A549 (cell line): Measurements from ENCODE around the gene PZP. TPM values are rescaled to one million over a fixed set of nuclear protein-coding genes. Genes with fewer than 3 reads are reported as not detected.

Experiments
- ATAC-seq, 2 experiments: fragments of 200-7000 bp in 1 of 2; fragments of >200 bp in 1 of 2; cut with Nextera tagmentation in 1 of 2; cut with Tn5 transposase in 1 of 2; 3 replicates each; pipeline versions ENCODE4 v1.8.0 to v1.9.1; 2018 to 2020; ENCODE audit warnings: mild to moderate bottlenecking in 1 of 2, moderate library complexity in 1 of 2
- CTCF ChIA-PET: fragments of 300-600 bp; sonication (Branson Sonifier 250); formaldehyde crosslinking; extraction: SDS; loops from one replicate; lab custom pipeline; 2021; ENCODE audit warnings: antibody characterized with exemption, inconsistent platforms; lab: Yijun Ruan, JAX
- POLR2A ChIA-PET: fragments of 350-600 bp; formaldehyde crosslinking; extraction: SDS; loops from one replicate; lab custom pipeline; 2021; ENCODE audit warnings: antibody characterized with exemption, inconsistent platforms; lab: Yijun Ruan, JAX
- DNase-seq, 2 experiments: peaks; one replicate each; pipeline versions ENCODE4 v3.0.0 to v3.0.0-alpha.2; 2011 to 2016; ENCODE audit warnings: low read depth in 1 of 2, low spot score in 1 of 2
- FAIRE-seq: peaks from 2 replicates; lab custom pipeline; 2011; peaks lifted over from hg19 to GRCh38; lab: Jason Lieb, UNC
- H3K27ac ChIP-seq, 2 experiments: fragments of >200 bp; sonication (Bioruptor Twin); formaldehyde crosslinking; 3 replicates each; pipeline ENCODE4 v1.5.1; 2016 to 2017
- H3K4me1 ChIP-seq: fragments of >200 bp; sonication (Bioruptor Twin); formaldehyde crosslinking; 3 replicates; pipeline ENCODE4 v1.6.1; 2016
- H3K4me2 ChIP-seq: fragments of >200 bp; sonication (Bioruptor Twin); formaldehyde crosslinking; 3 replicates; pipeline ENCODE4 v1.6.1; 2016
- H3K4me3 ChIP-seq: fragments of >200 bp; sonication (Bioruptor Twin); formaldehyde crosslinking; 3 replicates; pipeline ENCODE4 v1.5.1; 2016
- H3K9me3 ChIP-seq: fragments of >200 bp; sonication (Bioruptor Twin); formaldehyde crosslinking; 3 replicates; pipeline ENCODE4 v1.6.1; 2016
- CEBPB ChIP-seq, 2 experiments: fragments of >200 bp in 1 of 2; sonication (Bioruptor Twin) in 1 of 2; formaldehyde crosslinking in 1 of 2; IDR thresholded peaks; 2 replicates each; pipeline ENCODE4 v1.6.1; 2012 to 2016
- FOXS1 ChIP-seq: fragments of 250-450 bp; sonication (Bioruptor Pico); IDR thresholded peaks from 2 replicates; pipeline ENCODE4 v1.5.0; 2020; ENCODE audit warnings: mild to moderate bottlenecking, moderate library complexity
- HDAC2 ChIP-seq: fragments of 200-600 bp; sonication (generic); IDR thresholded peaks from 2 replicates; pipeline ENCODE4 v1.6.1; 2016
- JUNB ChIP-seq: fragments of >200 bp; sonication (Bioruptor Twin); formaldehyde crosslinking; IDR thresholded peaks from 2 replicates; pipeline ENCODE4 v1.6.1; 2016
- MAFK ChIP-seq: fragments of 450-650 bp; IDR thresholded peaks from 2 replicates; pipeline ENCODE4 v1.6.1; 2014; ENCODE audit not compliant: partially characterized antibody
- MYC ChIP-seq: IDR thresholded peaks from 2 replicates; pipeline ENCODE4 v1.6.1; 2012; ENCODE audit warnings: mild to moderate bottlenecking, inconsistent platforms, low read length, improper control_type of control experiment, borderline replicate concordance
- NFE2L2 ChIP-seq: fragments of 150-350 bp; conservative IDR thresholded peaks from 2 replicates; pipeline ENCODE4 v1.6.1; 2014; ENCODE audit warnings: low read length
- PBX3 ChIP-seq: IDR thresholded peaks from 2 replicates; pipeline ENCODE4 v1.6.1; 2012
- RAD21 ChIP-seq, 2 experiments: fragments of >200 bp in 1 of 2; sonication (Bioruptor Twin) in 1 of 2; formaldehyde crosslinking in 1 of 2; IDR thresholded peaks in 1 of 2; conservative IDR thresholded peaks in 1 of 2; 2 replicates in 1 of 2; 3 replicates in 1 of 2; pipeline ENCODE4 v1.6.1; 2012 to 2018; ENCODE audit warnings: inconsistent platforms in 1 of 2
- RARB ChIP-seq: fragments of 250-450 bp; sonication (Bioruptor Pico); IDR thresholded peaks from 2 replicates; pipeline ENCODE4 v1.8.0; 2021; ENCODE audit warnings: mild to moderate bottlenecking, moderate library complexity
- REST ChIP-seq: fragments of 200-600 bp; sonication (generic); IDR thresholded peaks from 2 replicates; pipeline ENCODE4 v1.6.1; 2016; ENCODE audit warnings: antibody characterized with exemption, mild to moderate bottlenecking, moderate library complexity
- RFX5 ChIP-seq: fragments of 450-650 bp; IDR thresholded peaks from 2 replicates; pipeline ENCODE4 v1.7.1; 2014; ENCODE audit warnings: antibody characterized with exemption, mild to moderate bottlenecking, moderate library complexity
- SREBF2 ChIP-seq: fragments of 450-650 bp; IDR thresholded peaks from 2 replicates; pipeline ENCODE4 v1.6.1; 2014; ENCODE audit warnings: mild to moderate bottlenecking, moderate library complexity
- USF2 ChIP-seq: fragments of 450-650 bp; IDR thresholded peaks from 2 replicates; pipeline ENCODE4 v1.6.1; 2014; ENCODE audit warnings: antibody characterized with exemption
- ZSCAN20 ChIP-seq: fragments of 250-450 bp; sonication (Bioruptor Pico); IDR thresholded peaks from 2 replicates; pipeline ENCODE4 v1.8.0; 2022; ENCODE audit warnings: mild to moderate bottlenecking, moderate library complexity
- WGBS: methylation state at CpG from one replicate; pipeline ENCODE4 v1.1.6; 2017; ENCODE audit errors: missing lambda C conversion rate; 5-methylcytosine and 5-hydroxymethylcytosine counted together
- polyA plus RNA-seq, 4 experiments: library from polyadenylated mRNA; depleted of rRNA in 3 of 4; stranded (reverse); fragments of >200 nt; fragmentation: RNase III in 1 of 4; extraction: RNeasy Plus Mini Kit Qiagen cat#74134 plus additional on column Dnase treatment in 1 of 4; gene quantifications; 2 replicates in 3 of 4; 3 replicates in 1 of 4; pipeline ENCODE4 v1.2.3, GENCODE V29; 2011 to 2017

The PZP gene
- polyA plus RNA-seq, 2 of the 4 experiments (the other 2 are of a cell fraction): not detected

DNA sequence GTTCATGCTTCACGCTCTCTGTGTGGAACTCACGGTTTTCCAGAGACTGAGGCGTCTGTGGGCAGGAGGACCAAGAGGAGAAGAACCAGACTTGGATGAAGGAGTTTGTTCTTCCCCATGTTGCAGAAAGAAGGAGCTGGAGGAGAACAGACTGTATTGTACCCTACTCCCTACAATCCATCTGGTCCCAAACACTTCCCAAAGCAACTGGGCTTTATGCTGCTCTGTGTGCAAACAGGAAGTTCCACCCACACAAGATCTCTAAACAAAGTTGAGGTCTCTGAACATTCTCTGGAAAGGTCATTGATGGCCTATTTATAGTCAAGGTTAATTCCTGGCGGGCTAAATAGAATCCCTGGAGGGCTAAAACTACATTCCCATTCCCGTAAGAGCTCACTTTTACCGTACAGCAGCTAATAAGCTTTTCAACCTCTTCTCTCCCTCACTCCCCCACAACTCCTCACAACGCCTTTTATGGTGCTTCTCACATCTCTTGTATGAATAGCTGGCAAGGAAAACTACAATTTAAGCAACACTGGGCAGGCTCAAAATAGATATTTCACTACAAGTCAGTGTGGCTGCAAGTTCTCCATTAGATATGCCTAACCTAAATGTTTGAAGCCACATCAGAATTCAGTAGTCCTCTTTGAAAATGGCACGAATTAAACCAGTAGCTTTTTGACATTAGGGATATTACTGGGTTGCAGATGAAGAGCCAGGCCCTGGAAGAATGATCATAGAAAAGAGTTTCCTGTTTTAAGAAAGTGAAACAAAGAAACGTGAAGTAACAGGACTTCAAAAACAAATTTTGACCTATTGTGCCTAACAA, 92.2 kb downstream of the PZP start, which contains the start of gene A2M:
A2M (minus strand) TSS at position 189 of the 829 bp plus-strand sequence; CDS start at position 119, 70 bp downstream.
- ChIA-PET CTCF (interaction anchor here (0.6 kb wide), 1 partner anchor 144 kb away, joined by 4 read pairs; no protein-coding TSS in a partner anchor), POLR2A (no interaction called here)
- TF ChIP-seq SREBF2 (no peak), MAFK (no peak), REST (no peak), FOXS1 (no peak), HDAC2 (no peak), JUNB (no peak), USF2 (no peak), RARB (CRISPR knock-in tag) (no peak), PBX3 (no peak), RAD21 (conservative IDR thresholded peaks at IDR 0.05 in 1 of 2, IDR thresholded peaks at IDR 0.05 in 1 of 2) (no peak)
- TF ChIP-seq, all 56 proteins: peak for 0
- Histone ChIP-seq H3K4me1 (no peaks in the 10 kb centered on the region), H3K4me2 (no peak within 1 kb of the TSS), H3K27ac (no peak within 1 kb of the TSS), H3K4me3 (no peak within 1 kb of the TSS), H3K9me3 (no peaks in the 10 kb centered on the region)
- WGBS: 10% methylated on average over 9 of the region's 9 CpGs
- ATAC-seq (no peak), FAIRE-seq (no peak), DNase-seq (no peak)

- POLR2A ChIA-PET: no interaction called here
- no peak for TF ChIP-seq ZSCAN20 (CRISPR knock-in tag)
- TF ChIP-seq RAD21 (conservative IDR thresholded peaks at IDR 0.05 in 1 of 2, IDR thresholded peaks at IDR 0.05 in 1 of 2): no peak
- no peak for TF ChIP-seq PBX3
- no peak for TF ChIP-seq RFX5
- TF ChIP-seq MYC: no peak
- TF ChIP-seq CEBPB (IDR thresholded peaks at IDR 0.05): no peak
- ATAC-seq: no peak
Measured at GRCh38 chr12:9114946-9115345, 93.2 kb downstream of the PZP start.

DNA sequence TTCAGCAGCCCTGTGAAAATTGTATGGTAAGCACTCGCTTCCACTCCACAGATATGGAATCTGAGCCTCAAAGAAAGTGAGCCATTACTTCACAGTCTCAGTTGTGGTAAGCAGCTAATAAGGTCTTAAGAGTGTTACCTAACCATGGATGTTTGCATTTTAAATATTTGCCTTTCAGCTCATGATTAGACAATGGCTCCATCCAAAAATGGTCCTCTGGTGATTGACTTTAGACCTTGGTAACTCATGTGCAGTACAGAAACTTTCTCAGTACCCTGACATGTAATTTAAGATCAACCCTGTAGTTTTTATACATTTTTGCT, 94.2 kb downstream of the PZP start:
- FAIRE-seq (no peak), DNase-seq (no peak), ATAC-seq (no peak)
- ChIA-PET CTCF (no interaction called here), POLR2A (no interaction called here)
- 31% methylated on average over 1 of the region's 1 CpG for WGBS
- no peak for TF ChIP-seq ZSCAN20 (CRISPR knock-in tag)
- no peak for TF ChIP-seq NFE2L2
- no peaks in the 10 kb centered on the region for H3K4me1 ChIP-seq
- H3K9me3 ChIP-seq: no peaks in the 10 kb centered on the region
- H3K4me2 ChIP-seq: no peak overlapping the region
- H3K27ac ChIP-seq: no peak overlapping the region
- no peak overlapping the region for H3K4me3 ChIP-seq

More at GRCh38 chr12:9114946-9115345, 93.2 kb downstream of the PZP start:
- Histone ChIP-seq H3K9me3 (no peaks in the 10 kb centered on the region), H3K4me2 (no peak overlapping the region), H3K4me3 (no peak overlapping the region), H3K27ac (no peak overlapping the region), H3K4me1 (no peaks in the 10 kb centered on the region)
- no peak for DNase-seq
- FAIRE-seq: no peak
- CTCF ChIA-PET: no interaction called here
